A549 (cell line): ENCODE data around the gene RPL7A. TPM values are rescaled to one million over a fixed set of nuclear protein-coding genes. Genes with fewer than 3 reads are reported as not detected.
A peak's percentile ranks its signal among the peaks of the same experiment; 100 is the strongest.

Experiments used
- BCL3 ChIP-seq: fragments of >200 bp; sonication (Bioruptor Twin); formaldehyde crosslinking; IDR thresholded peaks from 3 replicates; pipeline ENCODE4 v1.6.1; 2016
- BHLHE40 ChIP-seq: IDR thresholded peaks from 2 replicates; pipeline ENCODE4 v1.6.1; 2012; ENCODE audit warnings: low read depth, low read length, inconsistent platforms
- CBX2 ChIP-seq: fragments of 200-600 bp; sonication (generic); IDR thresholded peaks from 2 replicates; pipeline ENCODE4 v1.6.1; 2016; ENCODE audit warnings: low read depth, mild to moderate bottlenecking, borderline replicate concordance
- CBX8 ChIP-seq: fragments of 200-600 bp; sonication (generic); IDR thresholded peaks from 2 replicates; pipeline ENCODE4 v1.6.1; 2016
- CEBPB ChIP-seq, 2 experiments: fragments of >200 bp in 1 of 2; sonication (Bioruptor Twin) in 1 of 2; formaldehyde crosslinking in 1 of 2; IDR thresholded peaks; 2 replicates each; pipeline ENCODE4 v1.6.1; 2012 to 2016
- CHD2 ChIP-seq: fragments of 150-350 bp; IDR thresholded peaks from 2 replicates; pipeline ENCODE4 v1.6.1; 2014; ENCODE audit warnings: low read length; ENCODE audit not compliant: partially characterized antibody
- CHD4 ChIP-seq: fragments of 200-600 bp; sonication (generic); IDR thresholded peaks from 2 replicates; pipeline ENCODE4 v1.6.1; 2016; ENCODE audit warnings: antibody characterized with exemption, mild to moderate bottlenecking, borderline replicate concordance
- CTCF ChIP-seq: fragments of >200 bp; sonication (Bioruptor Twin); formaldehyde crosslinking; IDR thresholded peaks from 3 replicates; pipeline ENCODE4 v1.5.1; 2016
- E2F6 ChIP-seq: IDR thresholded peaks from 2 replicates; pipeline ENCODE4 v1.6.1; 2012; ENCODE audit warnings: low read depth, borderline replicate concordance
- EHF ChIP-seq: fragments of 250-450 bp; sonication (Bioruptor Pico); IDR thresholded peaks from 2 replicates; pipeline ENCODE4 v1.5.0; 2020; ENCODE audit warnings: mild to moderate bottlenecking
- EHMT2 ChIP-seq: fragments of 200-600 bp; sonication (generic); IDR thresholded peaks from 2 replicates; pipeline ENCODE4 v1.6.1; 2016; ENCODE audit warnings: antibody characterized with exemption, low read depth, mild to moderate bottlenecking, moderate library complexity
- ESRRA ChIP-seq: fragments of 150-350 bp; IDR thresholded peaks from 2 replicates; pipeline ENCODE4 v1.6.1; 2014; ENCODE audit warnings: mild to moderate bottlenecking, low read length, borderline replicate concordance
- FOSB ChIP-seq: fragments of 250-450 bp; sonication (Bioruptor Pico); IDR thresholded peaks from 2 replicates; pipeline ENCODE4 v1.5.0; 2020; ENCODE audit warnings: mild to moderate bottlenecking, moderate library complexity
- FOXS1 ChIP-seq: fragments of 250-450 bp; sonication (Bioruptor Pico); IDR thresholded peaks from 2 replicates; pipeline ENCODE4 v1.5.0; 2020; ENCODE audit warnings: mild to moderate bottlenecking, moderate library complexity
- HDAC2 ChIP-seq: fragments of 200-600 bp; sonication (generic); IDR thresholded peaks from 2 replicates; pipeline ENCODE4 v1.6.1; 2016
- HEYL ChIP-seq: fragments of 250-450 bp; sonication (Bioruptor Pico); IDR thresholded peaks from 2 replicates; pipeline ENCODE4 v1.8.0; 2021; ENCODE audit warnings: mild to moderate bottlenecking, moderate library complexity
- HMGXB4 ChIP-seq: fragments of 250-450 bp; sonication (Bioruptor Pico); IDR thresholded peaks from 2 replicates; pipeline ENCODE4 v1.5.0; 2021; ENCODE audit warnings: mild to moderate bottlenecking, moderate library complexity, borderline replicate concordance
- HOXA7 ChIP-seq: fragments of 250-450 bp; sonication (Bioruptor Pico); IDR thresholded peaks from 2 replicates; pipeline ENCODE4 v1.5.0; 2020; ENCODE audit warnings: mild to moderate bottlenecking, moderate library complexity
- HOXB13 ChIP-seq: fragments of 250-450 bp; sonication (Bioruptor Pico); IDR thresholded peaks from 2 replicates; pipeline ENCODE4 v1.5.0; 2020; ENCODE audit warnings: low read depth, mild to moderate bottlenecking, moderate library complexity
- HOXB5 ChIP-seq: fragments of 250-450 bp; sonication (Bioruptor Pico); IDR thresholded peaks from 2 replicates; pipeline ENCODE4 v1.5.0; 2020; ENCODE audit warnings: mild to moderate bottlenecking, moderate library complexity
- JUNB ChIP-seq: fragments of >200 bp; sonication (Bioruptor Twin); formaldehyde crosslinking; IDR thresholded peaks from 2 replicates; pipeline ENCODE4 v1.6.1; 2016
- KDM5A ChIP-seq: fragments of 200-600 bp; sonication (generic); IDR thresholded peaks from 2 replicates; pipeline ENCODE4 v1.6.1; 2016; ENCODE audit warnings: antibody characterized with exemption, mild to moderate bottlenecking
- MAFK ChIP-seq: fragments of 450-650 bp; IDR thresholded peaks from 2 replicates; pipeline ENCODE4 v1.6.1; 2014; ENCODE audit not compliant: partially characterized antibody
- MAX ChIP-seq: IDR thresholded peaks from 2 replicates; pipeline ENCODE4 v1.6.1; 2012
- MAZ ChIP-seq: fragments of 150-350 bp; IDR thresholded peaks from 2 replicates; pipeline ENCODE4 v1.6.1; 2014; ENCODE audit warnings: antibody characterized with exemption, low read depth, low read length, borderline replicate concordance
- MYC ChIP-seq: IDR thresholded peaks from 2 replicates; pipeline ENCODE4 v1.6.1; 2012; ENCODE audit warnings: mild to moderate bottlenecking, inconsistent platforms, low read length, improper control_type of control experiment, borderline replicate concordance
- NFE2L2 ChIP-seq: fragments of 150-350 bp; conservative IDR thresholded peaks from 2 replicates; pipeline ENCODE4 v1.6.1; 2014; ENCODE audit warnings: low read length
- NPAS2 ChIP-seq: fragments of 250-450 bp; sonication (Bioruptor Pico); IDR thresholded peaks from 2 replicates; pipeline ENCODE4 v1.8.0; 2022; ENCODE audit warnings: mild to moderate bottlenecking, moderate library complexity, borderline replicate concordance
- NR3C1 ChIP-seq: fragments of >200 bp; sonication (Bioruptor Twin); formaldehyde crosslinking; IDR thresholded peaks from 3 replicates; pipeline ENCODE4 v1.6.1; 2017
- PHF8 ChIP-seq: fragments of 200-600 bp; sonication (generic); IDR thresholded peaks from 2 replicates; pipeline ENCODE4 v1.6.1; 2016; ENCODE audit warnings: low read depth, mild to moderate bottlenecking, antibody characterized with exemption, moderate library complexity, borderline replicate concordance
- POLR2A ChIP-seq: IDR thresholded peaks from 2 replicates; pipeline ENCODE4 v1.6.1; 2012; ENCODE audit warnings: mild to moderate bottlenecking, low read length
- POLR2AphosphoS2 ChIP-seq: conservative IDR thresholded peaks from 2 replicates; pipeline ENCODE4 v1.6.1; 2012; ENCODE audit warnings: low read length, improper control_type of control experiment, inconsistent platforms
- RARB ChIP-seq: fragments of 250-450 bp; sonication (Bioruptor Pico); IDR thresholded peaks from 2 replicates; pipeline ENCODE4 v1.8.0; 2021; ENCODE audit warnings: mild to moderate bottlenecking, moderate library complexity
- RCOR1 ChIP-seq: fragments of 150-350 bp; IDR thresholded peaks from 2 replicates; pipeline ENCODE4 v1.6.1; 2014; ENCODE audit warnings: antibody characterized with exemption, low read length, low read depth
- RNF2 ChIP-seq: fragments of 200-600 bp; sonication (generic); IDR thresholded peaks from 2 replicates; pipeline ENCODE4 v1.6.1; 2016; ENCODE audit warnings: low read depth, mild to moderate bottlenecking, antibody characterized with exemption, moderate library complexity, borderline replicate concordance
- SMC3 ChIP-seq: fragments of >200 bp; sonication (Bioruptor Twin); formaldehyde crosslinking; IDR thresholded peaks from 3 replicates; pipeline ENCODE4 v1.6.1; 2018; ENCODE audit warnings: inconsistent platforms
- TFCP2L1 ChIP-seq: fragments of 250-450 bp; sonication (Bioruptor Pico); IDR thresholded peaks from 2 replicates; pipeline ENCODE4 v1.5.0; 2021; ENCODE audit warnings: mild to moderate bottlenecking
- ZC3H11A ChIP-seq: fragments of 450-650 bp; IDR thresholded peaks from 2 replicates; pipeline ENCODE4 v1.6.1; 2014; ENCODE audit warnings: antibody characterized with exemption, mild to moderate bottlenecking
- ZFP36 ChIP-seq: fragments of 450-650 bp; IDR thresholded peaks from 2 replicates; pipeline ENCODE4 v1.6.1; 2014; ENCODE audit warnings: borderline replicate concordance; ENCODE audit not compliant: partially characterized antibody
- ZNF302 ChIP-seq: fragments of 250-450 bp; sonication (Bioruptor Pico); IDR thresholded peaks from 2 replicates; pipeline ENCODE4 v1.9.0; 2021; ENCODE audit warnings: inconsistent platforms, mild to moderate bottlenecking, moderate library complexity
- ZSCAN20 ChIP-seq: fragments of 250-450 bp; sonication (Bioruptor Pico); IDR thresholded peaks from 2 replicates; pipeline ENCODE4 v1.8.0; 2022; ENCODE audit warnings: mild to moderate bottlenecking, moderate library complexity
- polyA plus RNA-seq, 4 experiments: library from polyadenylated mRNA; depleted of rRNA in 3 of 4; stranded (reverse); fragments of >200 nt; fragmentation: RNase III in 1 of 4; extraction: RNeasy Plus Mini Kit Qiagen cat#74134 plus additional on column Dnase treatment in 1 of 4; gene quantifications; 2 replicates in 3 of 4; 3 replicates in 1 of 4; pipeline ENCODE4 v1.2.3, GENCODE V29; 2011 to 2017

RPL7A gene
- polyA plus RNA-seq, 2 of the 4 experiments (the other 2 are of a cell fraction): 2,218 to 2,608 TPM

GRCh38 chr9:133356391-133357091 is 8.5 kb downstream of the RPL7A start, which contains the start of the genes SURF1 and SURF2 (continued):
- TF ChIP-seq ZNF302 (CRISPR knock-in tag) (no peak), ZFP36 (no peak), MYC (peak; percentile 33; the same call in 1 of the 2 replicates), TFCP2L1 (CRISPR knock-in tag) (no peak), MAFK (no peak), CBX8 (no peak), HDAC2 (no peak), POLR2A (peak; percentile 88), E2F6 (no peak), PHF8 (peak; percentile 15; the same call in 1 of the 2 replicates), ZSCAN20 (no peak), MAZ (no peak), POLR2AphosphoS2 (no peak), RNF2 (no peak), JUNB (no peak), BCL3 (peak; percentile 90), RARB (CRISPR knock-in tag) (no peak), EHF (no peak), SMC3 (no peak), HOXB5 (no peak), NPAS2 (no peak), CEBPB (IDR thresholded peaks at IDR 0.05) (no peak), FOSB (no peak), EHMT2 (no peak), ESRRA (no peak), BHLHE40 (no peak), MAX (peak; percentile 63; the same call in 1 of the 2 replicates), HOXA7 (no peak), CTCF (no peak), HOXB13 (CRISPR knock-in tag) (no peak), CHD4 (no peak), KDM5A (0 out of 2 replicates have a peak, but pooled peaks have one; percentile 14), FOXS1 (no peak), ZC3H11A (no peak), HEYL (CRISPR knock-in tag) (no peak), NR3C1 (no peak), NFE2L2 (no peak), CHD2 (no peak), RCOR1 (no peak), CBX2 (no peak), HMGXB4 (CRISPR knock-in tag) (no peak)
